ENCODE data around the gene SMCR8. TPM values are rescaled to one million over a fixed set of nuclear protein-coding genes. Genes with fewer than 3 reads are reported as not detected.
"Not testable (repeated sequence)": the region's sequence is repeated elsewhere in the genome, so short reads cannot be mapped to it uniquely, and the experiment has no call there.

Gene SMCR8
- total RNA-seq, 1 experiment from 2014 or later: 12.7 TPM

DNA sequence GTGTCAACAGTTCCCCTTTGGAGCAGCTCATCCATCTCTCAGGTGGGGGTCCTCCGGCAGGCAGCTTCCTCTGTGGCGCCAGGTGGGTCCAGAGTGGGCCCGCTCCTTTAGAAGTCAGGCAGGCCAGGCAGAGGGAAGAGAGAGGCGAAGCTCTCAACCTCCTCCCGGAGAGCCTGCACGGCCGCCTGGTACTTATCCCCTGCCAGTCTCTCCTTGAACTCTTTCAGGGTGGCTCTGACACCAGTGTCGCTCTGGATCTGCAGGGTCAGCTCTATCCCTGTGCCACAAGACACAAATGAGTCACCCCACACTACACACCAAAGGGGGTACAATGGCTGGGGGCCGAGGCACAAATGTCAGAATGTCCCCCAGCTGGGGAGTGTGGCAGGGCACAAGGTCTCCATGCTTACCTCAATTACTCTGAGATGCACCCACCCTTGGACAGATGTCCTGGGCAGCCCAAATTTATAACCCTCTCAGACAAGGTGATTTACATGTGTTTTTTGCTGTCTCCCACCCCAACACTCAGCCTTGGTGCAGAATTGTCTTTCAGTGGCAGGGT lies 13.6 kb downstream of the SMCR8 start:
- H3K4me1 ChIP-seq (ENCODE audit: low read length): peaks cover 11% of the 10 kb centered on the region
- H3K4me2 ChIP-seq (ENCODE audit: low read depth, low read length, poor library complexity, severe bottlenecking): no peak overlapping the region
- no peak overlapping the region for H3K9ac ChIP-seq (ENCODE audit: low read length)
- no peaks in the 10 kb centered on the region for H3K9me2 ChIP-seq (replicated peaks; ENCODE audit: insufficient read depth, low read length)
- no peak overlapping the region for H3K4me3 ChIP-seq (ENCODE audit: low read length)
- H4K20me1 ChIP-seq (ENCODE audit: insufficient read depth, low read depth, low read length): 0 out of 2 replicates have a peak, but pooled peaks cover 5% of the 10 kb centered on the region
- DNase-seq: no peak
- H3K27ac ChIP-seq (ENCODE audit: low read length): no peak overlapping the region
- H2AFZ ChIP-seq (ENCODE audit: low read length): no peak overlapping the region
- no peaks in the 10 kb centered on the region; the same call in 1 of the 2 replicates for H3K36me3 ChIP-seq (ENCODE audit: insufficient read depth, low read length)
- no peaks in the 10 kb centered on the region for H3K9me3 ChIP-seq (ENCODE audit: low read length)
- H3K79me2 ChIP-seq (ENCODE audit: low read length): no peaks in the 10 kb centered on the region
- H3K27me3 ChIP-seq (ENCODE audit: low read length): no peaks in the 10 kb centered on the region

DNA sequence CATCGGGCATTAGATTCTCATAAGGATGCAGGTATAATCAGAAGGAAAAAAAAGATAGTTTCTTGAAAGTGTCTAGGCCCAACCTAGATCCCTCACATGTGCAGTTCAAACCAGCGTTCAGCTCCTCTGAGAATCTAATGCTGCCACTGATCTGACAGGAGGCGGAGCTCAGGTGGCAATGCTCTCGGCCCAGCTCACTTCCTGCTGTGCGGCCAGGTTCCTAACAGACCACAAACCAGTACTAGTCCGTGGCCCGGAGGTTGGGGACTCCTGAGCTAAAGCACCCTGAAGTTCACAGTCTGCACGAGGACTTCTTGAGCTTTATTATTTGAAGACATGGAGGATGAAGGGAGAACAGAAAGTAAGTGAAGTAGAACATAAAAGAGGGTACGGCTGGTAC lies 16.8 kb downstream of the SMCR8 start:
- Histone ChIP-seq H3K4me1 (ENCODE audit: low read length) (no peaks in the 10 kb centered on the region), H3K4me2 (ENCODE audit: low read depth, low read length, poor library complexity, severe bottlenecking) (no peak overlapping the region), H3K9me3 (ENCODE audit: low read length) (no peaks in the 10 kb centered on the region), H3K27ac (ENCODE audit: low read length) (no peak overlapping the region), H3K9me2 (replicated peaks; ENCODE audit: insufficient read depth, low read length) (no peaks in the 10 kb centered on the region), H3K36me3 (ENCODE audit: insufficient read depth, low read length) (no peaks in the 10 kb centered on the region; the same call in 1 of the 2 replicates), H2AFZ (ENCODE audit: low read length) (no peak overlapping the region), H4K20me1 (ENCODE audit: insufficient read depth, low read depth, low read length) (no peaks in the 10 kb centered on the region), H3K9ac (ENCODE audit: low read length) (no peak overlapping the region), H3K4me3 (ENCODE audit: low read length) (no peak overlapping the region), H3K27me3 (ENCODE audit: low read length) (no peaks in the 10 kb centered on the region), H3K79me2 (ENCODE audit: low read length) (no peaks in the 10 kb centered on the region)
- DNase-seq: no peak

DNA sequence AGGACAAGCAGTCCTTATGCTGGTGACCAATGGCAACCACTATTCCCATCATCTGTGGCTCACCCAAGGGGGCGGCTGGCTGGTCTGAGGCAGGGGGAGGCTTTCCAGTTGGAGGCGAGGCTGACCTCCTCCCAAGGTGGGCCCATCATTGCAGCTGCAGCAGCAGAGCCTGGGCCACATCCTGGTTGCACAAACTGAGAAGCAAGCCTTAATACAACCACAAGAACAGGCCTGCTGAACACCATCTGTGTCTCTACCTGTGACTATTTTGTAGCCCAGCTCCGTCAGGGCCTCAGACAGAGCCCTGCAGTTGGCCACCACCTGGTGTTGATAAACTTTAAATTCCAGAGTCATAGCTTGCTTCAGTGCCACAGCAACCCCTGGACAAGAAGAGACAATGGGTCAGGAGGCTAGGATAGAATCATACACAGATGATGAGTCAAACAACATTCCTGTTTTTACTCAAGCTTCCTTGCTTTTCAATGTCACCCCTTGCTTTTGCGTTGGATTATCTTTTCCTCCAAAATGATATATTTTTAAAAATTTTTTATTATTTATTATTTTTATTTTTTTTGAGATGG lies 17.9 kb downstream of the SMCR8 start:
- no peak overlapping the region for H3K4me2 ChIP-seq (ENCODE audit: low read depth, low read length, poor library complexity, severe bottlenecking)
- H3K9ac ChIP-seq (ENCODE audit: low read length): no peak overlapping the region
- H3K9me2 ChIP-seq (replicated peaks; ENCODE audit: insufficient read depth, low read length): no peaks in the 10 kb centered on the region
- H4K20me1 ChIP-seq (ENCODE audit: insufficient read depth, low read depth, low read length): no peaks in the 10 kb centered on the region
- no peaks in the 10 kb centered on the region for H3K27me3 ChIP-seq (ENCODE audit: low read length)
- no peak overlapping the region for H3K27ac ChIP-seq (ENCODE audit: low read length)
- DNase-seq: no peak
- no peak overlapping the region for H2AFZ ChIP-seq (ENCODE audit: low read length)
- H3K4me3 ChIP-seq (ENCODE audit: low read length): no peak overlapping the region
- no peaks in the 10 kb centered on the region for H3K9me3 ChIP-seq (ENCODE audit: low read length)
- peaks cover 2% of the 10 kb centered on the region; the same call in 1 of the 2 replicates for H3K36me3 ChIP-seq (ENCODE audit: insufficient read depth, low read length)
- no peaks in the 10 kb centered on the region for H3K79me2 ChIP-seq (ENCODE audit: low read length)
- H3K4me1 ChIP-seq (ENCODE audit: low read length): no peaks in the 10 kb centered on the region

DNA sequence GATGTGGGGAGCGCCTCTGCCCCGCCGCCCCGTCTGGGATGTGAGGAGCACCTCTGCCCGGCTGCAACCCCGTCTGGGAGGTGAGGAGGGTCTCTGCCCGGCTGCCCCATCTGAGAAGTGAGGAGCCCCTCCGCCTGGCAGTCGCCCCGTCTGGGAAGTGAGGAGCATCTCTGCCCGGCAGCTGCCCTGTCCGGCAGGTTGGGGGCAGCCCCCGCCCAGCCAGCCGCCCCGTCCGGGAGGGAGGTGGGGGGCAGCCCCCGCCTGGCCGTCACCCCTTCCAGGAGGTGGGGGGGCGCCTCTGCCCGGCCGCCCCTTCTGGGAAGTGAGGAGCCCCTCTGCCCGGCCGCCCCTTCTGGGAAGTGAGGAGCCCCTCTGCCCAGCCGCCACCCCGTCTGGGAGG lies 23.1 kb downstream of the SMCR8 start:
- not testable (repeated sequence) for H3K4me3 ChIP-seq (ENCODE audit: low read length); H3K4me2 ChIP-seq (ENCODE audit: low read depth, low read length, poor library complexity, severe bottlenecking); H3K9me2 ChIP-seq (replicated peaks; ENCODE audit: insufficient read depth, low read length); H3K9me3 ChIP-seq (ENCODE audit: low read length); H2AFZ ChIP-seq (ENCODE audit: low read length); DNase-seq; H3K79me2 ChIP-seq (ENCODE audit: low read length); H3K4me1 ChIP-seq (ENCODE audit: low read length); H4K20me1 ChIP-seq (ENCODE audit: insufficient read depth, low read depth, low read length); H3K27ac ChIP-seq (ENCODE audit: low read length); H3K9ac ChIP-seq (ENCODE audit: low read length); H3K27me3 ChIP-seq (ENCODE audit: low read length)
- H3K36me3 ChIP-seq (ENCODE audit: insufficient read depth, low read length): peaks cover 27% of the 10 kb centered on the region

DNA sequence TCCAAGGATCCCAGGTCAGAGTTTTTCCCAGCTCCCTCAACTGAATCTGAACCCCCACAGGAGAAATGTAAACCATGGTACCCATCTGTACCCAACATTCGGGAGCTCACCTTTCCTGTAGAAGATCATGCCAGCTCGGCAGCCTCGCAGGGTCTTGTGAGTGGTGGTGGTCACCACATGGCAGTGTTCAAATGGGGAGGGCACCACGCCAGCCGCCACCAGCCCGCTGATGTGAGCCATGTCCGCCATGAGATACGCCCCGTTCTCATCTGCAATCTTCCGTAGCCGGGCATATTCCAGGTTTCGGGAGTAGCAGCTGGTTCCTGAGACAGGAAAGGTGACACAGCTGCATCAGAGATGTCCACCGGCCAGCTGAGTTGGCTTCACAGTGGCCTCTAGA lies 24.8 kb downstream of the SMCR8 start:
- H3K9me3 ChIP-seq (ENCODE audit: low read length): no peaks in the 10 kb centered on the region
- no peaks in the 10 kb centered on the region for H4K20me1 ChIP-seq (ENCODE audit: insufficient read depth, low read depth, low read length)
- no peak overlapping the region for H2AFZ ChIP-seq (ENCODE audit: low read length)
- H3K36me3 ChIP-seq (ENCODE audit: insufficient read depth, low read length): peaks cover 29% of the 10 kb centered on the region
- H3K9me2 ChIP-seq (replicated peaks; ENCODE audit: insufficient read depth, low read length): no peaks in the 10 kb centered on the region
- no peak for DNase-seq
- H3K4me1 ChIP-seq (ENCODE audit: low read length): no peaks in the 10 kb centered on the region
- no peak overlapping the region for H3K27ac ChIP-seq (ENCODE audit: low read length)
- no peaks in the 10 kb centered on the region for H3K79me2 ChIP-seq (ENCODE audit: low read length)
- H3K9ac ChIP-seq (ENCODE audit: low read length): no peak overlapping the region
- no peaks in the 10 kb centered on the region for H3K27me3 ChIP-seq (ENCODE audit: low read length)
- H3K4me2 ChIP-seq (ENCODE audit: low read depth, low read length, poor library complexity, severe bottlenecking): no peak overlapping the region
- no peak overlapping the region for H3K4me3 ChIP-seq (ENCODE audit: low read length)

DNA sequence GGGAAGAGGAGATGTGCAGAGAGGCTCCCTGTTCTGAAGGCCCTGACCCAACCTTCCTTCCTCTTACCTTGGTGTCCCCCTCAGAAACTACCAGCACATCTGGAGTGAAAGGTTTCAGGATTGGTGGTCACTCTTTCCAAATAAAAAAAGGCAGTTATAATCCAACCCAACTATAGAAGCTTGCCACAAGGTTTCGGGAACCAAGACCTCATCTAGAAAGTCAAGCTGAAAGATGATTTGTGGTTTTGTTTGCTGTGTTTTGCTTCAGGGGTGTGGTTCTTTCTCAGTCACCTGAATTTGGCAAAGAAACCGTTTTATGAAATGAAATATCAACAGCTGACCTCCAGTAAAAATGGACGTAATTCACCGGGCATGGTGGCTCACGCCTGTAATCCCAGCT lies 28.9 kb downstream of the SMCR8 start:
- Histone ChIP-seq H2AFZ (ENCODE audit: low read length) (no peak overlapping the region), H3K36me3 (ENCODE audit: insufficient read depth, low read length) (peaks cover 29% of the 10 kb centered on the region), H4K20me1 (ENCODE audit: insufficient read depth, low read depth, low read length) (no peaks in the 10 kb centered on the region), H3K27me3 (ENCODE audit: low read length) (no peaks in the 10 kb centered on the region), H3K4me1 (ENCODE audit: low read length) (no peaks in the 10 kb centered on the region), H3K79me2 (ENCODE audit: low read length) (no peaks in the 10 kb centered on the region), H3K9me3 (ENCODE audit: low read length) (no peaks in the 10 kb centered on the region), H3K27ac (ENCODE audit: low read length) (no peak overlapping the region), H3K9ac (ENCODE audit: low read length) (no peak overlapping the region), H3K4me2 (ENCODE audit: low read depth, low read length, poor library complexity, severe bottlenecking) (no peak overlapping the region), H3K4me3 (ENCODE audit: low read length) (no peak overlapping the region), H3K9me2 (replicated peaks; ENCODE audit: insufficient read depth, low read length) (no peaks in the 10 kb centered on the region)
- DNase-seq: peak; percentile 33

DNA sequence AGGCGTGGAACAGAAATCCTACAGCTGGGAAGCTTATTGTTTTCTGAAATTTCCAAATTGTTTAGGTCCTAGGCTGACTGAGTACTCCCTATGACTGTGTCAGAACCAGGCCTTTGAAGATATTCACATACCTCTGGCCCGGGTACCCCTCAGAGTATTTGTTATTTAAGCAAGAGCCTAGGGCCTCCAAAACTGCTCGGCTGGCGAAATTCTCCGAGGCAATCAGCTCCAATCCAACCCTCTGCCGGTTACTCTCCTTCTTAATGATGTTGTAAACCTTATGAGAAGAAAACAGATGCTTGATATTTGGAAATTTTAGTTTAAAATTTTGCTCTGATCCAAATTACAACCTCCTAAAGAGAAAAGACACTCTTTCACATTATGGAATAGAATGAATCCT lies 38.4 kb downstream of the SMCR8 start:
- Histone ChIP-seq H3K27me3 (ENCODE audit: low read length) (no peaks in the 10 kb centered on the region), H3K79me2 (ENCODE audit: low read length) (no peaks in the 10 kb centered on the region), H2AFZ (ENCODE audit: low read length) (no peak overlapping the region), H3K9me2 (replicated peaks; ENCODE audit: insufficient read depth, low read length) (no peaks in the 10 kb centered on the region), H4K20me1 (ENCODE audit: insufficient read depth, low read depth, low read length) (no peaks in the 10 kb centered on the region), H3K9ac (ENCODE audit: low read length) (no peak overlapping the region), H3K4me1 (ENCODE audit: low read length) (no peaks in the 10 kb centered on the region), H3K27ac (ENCODE audit: low read length) (no peak overlapping the region), H3K9me3 (ENCODE audit: low read length) (no peaks in the 10 kb centered on the region), H3K4me2 (ENCODE audit: low read depth, low read length, poor library complexity, severe bottlenecking) (no peak overlapping the region), H3K36me3 (ENCODE audit: insufficient read depth, low read length) (peaks cover 6% of the 10 kb centered on the region; the same call in 1 of the 2 replicates), H3K4me3 (ENCODE audit: low read length) (no peak overlapping the region)
- no peak for DNase-seq

DNA sequence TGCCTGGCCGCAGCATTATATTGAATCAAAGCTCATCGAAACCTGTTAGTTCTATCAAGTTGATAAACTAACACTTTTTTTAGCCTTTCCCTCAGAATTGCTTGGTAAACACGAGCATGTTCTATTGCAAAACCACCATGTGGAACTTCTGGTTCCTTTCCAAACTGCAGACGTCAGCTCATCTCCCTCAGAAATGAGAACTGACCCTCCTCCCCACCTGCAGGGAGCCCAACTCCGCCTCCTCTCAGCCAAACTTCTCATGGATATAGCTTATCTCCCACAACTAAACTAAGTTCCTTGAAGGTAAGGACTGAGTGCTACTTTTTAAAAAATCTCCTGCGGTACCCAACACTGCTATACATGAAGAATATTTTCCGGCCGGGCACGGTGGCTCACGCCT lies 41.5 kb downstream of the SMCR8 start:
- no peaks in the 10 kb centered on the region for H3K4me1 ChIP-seq (ENCODE audit: low read length)

More for the DNA sequence above, 41.5 kb downstream of the SMCR8 start:
- Histone ChIP-seq H3K4me3 (ENCODE audit: low read length) (no peak overlapping the region), H3K9me2 (replicated peaks; ENCODE audit: insufficient read depth, low read length) (no peaks in the 10 kb centered on the region), H4K20me1 (ENCODE audit: insufficient read depth, low read depth, low read length) (no peaks in the 10 kb centered on the region), H3K36me3 (ENCODE audit: insufficient read depth, low read length) (peaks cover 6% of the 10 kb centered on the region; the same call in 1 of the 2 replicates), H3K9ac (ENCODE audit: low read length) (no peak overlapping the region), H3K9me3 (ENCODE audit: low read length) (no peaks in the 10 kb centered on the region), H3K79me2 (ENCODE audit: low read length) (peaks cover 6% of the 10 kb centered on the region), H3K4me2 (ENCODE audit: low read depth, low read length, poor library complexity, severe bottlenecking) (no peak overlapping the region), H3K27me3 (ENCODE audit: low read length) (no peaks in the 10 kb centered on the region), H2AFZ (ENCODE audit: low read length) (no peak overlapping the region), H3K27ac (ENCODE audit: low read length) (no peak overlapping the region)
- DNase-seq: no peak

Data from Karpas-422 (cell line).